Measurements from ENCODE around the gene RUNDC1.

RUNDC1 gene

DNA sequence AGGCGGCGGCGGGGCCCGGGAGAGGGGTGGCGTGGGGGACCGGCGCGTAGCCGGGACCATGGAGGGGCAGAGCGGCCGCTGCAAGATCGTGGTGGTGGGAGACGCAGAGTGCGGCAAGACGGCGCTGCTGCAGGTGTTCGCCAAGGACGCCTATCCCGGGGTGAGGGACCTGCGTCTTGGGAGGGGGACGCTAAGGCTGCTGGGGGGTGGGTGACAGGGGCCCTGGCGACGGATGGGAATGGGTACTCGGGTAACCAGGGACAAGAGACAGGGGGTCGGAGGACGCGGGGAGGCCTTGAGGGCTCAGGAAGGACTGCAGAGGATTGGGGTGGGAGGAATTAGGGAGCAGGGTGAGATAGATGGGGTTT lies 44.9 kb downstream of the RUNDC1 start:
- no peak for DNase-seq (ENCODE audit: low spot score)
- in situ Hi-C loops (cut with MboI; ENCODE audit: low pct_unique_long_range_greater_than_20kb, low sequenced_read_pairs, unreplicated experiment), result no loop called here
- TF ChIP-seq, protein P1, sequence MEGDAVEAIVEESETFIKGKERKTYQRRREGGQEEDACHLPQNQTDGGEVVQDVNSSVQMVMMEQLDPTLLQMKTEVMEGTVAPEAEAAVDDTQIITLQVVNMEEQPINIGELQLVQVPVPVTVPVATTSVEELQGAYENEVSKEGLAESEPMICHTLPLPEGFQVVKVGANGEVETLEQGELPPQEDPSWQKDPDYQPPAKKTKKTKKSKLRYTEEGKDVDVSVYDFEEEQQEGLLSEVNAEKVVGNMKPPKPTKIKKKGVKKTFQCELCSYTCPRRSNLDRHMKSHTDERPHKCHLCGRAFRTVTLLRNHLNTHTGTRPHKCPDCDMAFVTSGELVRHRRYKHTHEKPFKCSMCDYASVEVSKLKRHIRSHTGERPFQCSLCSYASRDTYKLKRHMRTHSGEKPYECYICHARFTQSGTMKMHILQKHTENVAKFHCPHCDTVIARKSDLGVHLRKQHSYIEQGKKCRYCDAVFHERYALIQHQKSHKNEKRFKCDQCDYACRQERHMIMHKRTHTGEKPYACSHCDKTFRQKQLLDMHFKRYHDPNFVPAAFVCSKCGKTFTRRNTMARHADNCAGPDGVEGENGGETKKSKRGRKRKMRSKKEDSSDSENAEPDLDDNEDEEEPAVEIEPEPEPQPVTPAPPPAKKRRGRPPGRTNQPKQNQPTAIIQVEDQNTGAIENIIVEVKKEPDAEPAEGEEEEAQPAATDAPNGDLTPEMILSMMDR (IDR thresholded peaks at IDR 0.05; ENCODE audit: extremely low read depth, insufficient read depth, missing control alignments), result no peak

DNA sequence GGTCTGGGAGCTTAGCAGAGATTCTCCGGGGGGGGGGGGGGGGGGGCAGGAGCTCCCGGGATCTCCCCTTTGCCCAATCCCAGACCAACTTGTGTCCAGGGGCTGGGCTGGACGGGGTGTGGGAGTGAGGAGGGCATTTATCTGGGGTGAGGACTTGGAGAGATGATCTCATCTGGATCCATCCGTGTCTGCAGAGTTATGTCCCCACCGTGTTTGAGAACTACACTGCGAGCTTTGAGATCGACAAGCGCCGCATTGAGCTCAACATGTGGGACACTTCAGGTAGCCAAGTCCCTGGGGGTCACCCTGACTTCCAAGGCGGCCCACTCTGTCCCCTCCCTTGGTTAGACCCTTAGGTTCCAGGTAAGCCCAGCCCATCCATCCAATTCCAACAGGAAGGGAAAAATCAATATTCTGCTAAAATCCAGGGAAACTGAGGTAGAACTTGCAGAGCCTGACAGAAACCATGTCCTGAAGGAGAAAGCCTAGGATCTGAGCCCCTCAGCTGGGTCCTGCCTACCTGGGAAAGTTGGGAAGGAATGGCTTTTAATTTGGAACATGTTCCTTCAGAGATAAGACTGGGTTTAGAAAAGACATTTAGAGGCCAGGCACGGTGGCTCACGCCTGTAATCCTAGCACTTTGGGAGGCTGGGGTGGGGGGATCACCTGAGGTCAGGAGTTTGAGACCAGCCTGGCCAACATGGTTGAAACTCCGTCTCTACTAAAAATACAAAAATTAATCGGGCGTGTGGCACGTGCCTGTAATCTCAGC lies 45.6 kb downstream of the RUNDC1 start:
- no peak for DNase-seq (ENCODE audit: low spot score)
- in situ Hi-C loops (cut with MboI; ENCODE audit: low pct_unique_long_range_greater_than_20kb, low sequenced_read_pairs, unreplicated experiment), result no loop called here
- TF ChIP-seq, protein P1 (IDR thresholded peaks at IDR 0.05; ENCODE audit: extremely low read depth, insufficient read depth, missing control alignments), result no peak

DNA sequence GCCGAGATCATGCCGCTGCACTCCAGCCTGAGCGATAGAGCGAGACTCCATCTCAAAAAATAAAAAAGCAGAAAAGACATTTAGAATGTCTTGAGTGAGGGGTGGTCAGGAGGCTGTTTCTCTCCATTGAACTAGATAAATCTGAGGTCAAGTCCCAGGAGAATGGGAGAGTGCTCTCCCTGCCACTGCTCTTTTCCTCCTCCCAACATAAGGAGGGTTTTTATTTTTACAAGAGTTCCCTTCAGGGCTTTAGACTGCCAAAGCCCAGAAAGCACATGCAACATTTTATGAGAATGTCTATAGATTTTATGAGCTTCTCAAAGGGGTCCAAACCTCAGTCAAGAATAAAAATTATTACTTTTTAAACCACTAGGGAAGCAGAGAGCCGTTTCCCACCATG lies 46.2 kb downstream of the RUNDC1 start:
- no peak for DNase-seq (ENCODE audit: low spot score)
- TF ChIP-seq, protein P1 (IDR thresholded peaks at IDR 0.05; ENCODE audit: extremely low read depth, insufficient read depth, missing control alignments), result no peak
- in situ Hi-C loops (cut with MboI; ENCODE audit: low pct_unique_long_range_greater_than_20kb, low sequenced_read_pairs, unreplicated experiment), result no loop called here

DNA sequence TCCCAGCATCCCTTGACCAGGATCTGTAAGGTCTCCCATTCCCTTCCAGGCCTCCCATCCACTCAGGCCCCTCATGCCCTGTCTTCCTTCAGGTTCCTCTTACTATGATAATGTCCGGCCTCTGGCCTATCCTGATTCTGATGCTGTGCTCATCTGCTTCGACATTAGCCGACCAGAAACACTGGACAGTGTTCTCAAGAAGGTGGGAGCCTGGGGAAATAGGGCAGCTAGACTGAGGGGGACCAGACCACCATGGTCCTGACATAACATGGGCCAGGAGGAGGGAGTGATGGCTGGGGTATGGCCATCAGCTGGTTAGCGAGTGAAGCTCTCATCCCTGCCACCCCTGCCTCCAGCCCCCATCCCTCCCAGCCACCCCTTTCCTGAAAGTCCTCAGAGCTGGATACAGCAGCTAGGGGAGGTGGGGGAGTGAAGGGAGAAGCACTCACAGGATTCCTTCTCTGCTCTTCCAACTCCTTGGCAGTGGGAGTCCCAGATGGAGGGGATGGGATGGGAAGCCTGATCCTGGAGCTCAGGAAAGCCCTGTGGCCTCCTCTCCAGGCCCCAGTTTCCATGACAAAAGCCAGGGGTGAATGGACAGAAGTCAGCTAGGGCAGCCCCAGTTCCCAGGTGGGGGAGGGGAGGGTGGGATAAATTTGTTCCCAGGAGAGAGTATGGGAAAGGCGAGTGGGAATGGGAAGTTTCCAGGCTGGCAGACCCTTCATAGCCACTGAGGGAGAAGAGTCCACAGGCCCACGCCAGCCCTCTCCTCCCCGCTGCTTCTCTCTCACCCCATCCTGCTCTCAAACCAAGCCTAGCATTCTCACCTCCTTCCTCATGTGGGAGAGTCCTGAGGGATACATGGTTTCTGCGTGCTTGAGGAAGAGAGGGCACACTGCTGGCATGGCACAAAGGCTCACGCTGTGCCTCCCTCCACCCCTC lies 47.0 kb downstream of the RUNDC1 start:
- TF ChIP-seq, protein P1 (IDR thresholded peaks at IDR 0.05; ENCODE audit: extremely low read depth, insufficient read depth, missing control alignments), result no peak
- in situ Hi-C loops (cut with MboI; ENCODE audit: low pct_unique_long_range_greater_than_20kb, low sequenced_read_pairs, unreplicated experiment), result no loop called here
- no peak for DNase-seq (ENCODE audit: low spot score)

DNA sequence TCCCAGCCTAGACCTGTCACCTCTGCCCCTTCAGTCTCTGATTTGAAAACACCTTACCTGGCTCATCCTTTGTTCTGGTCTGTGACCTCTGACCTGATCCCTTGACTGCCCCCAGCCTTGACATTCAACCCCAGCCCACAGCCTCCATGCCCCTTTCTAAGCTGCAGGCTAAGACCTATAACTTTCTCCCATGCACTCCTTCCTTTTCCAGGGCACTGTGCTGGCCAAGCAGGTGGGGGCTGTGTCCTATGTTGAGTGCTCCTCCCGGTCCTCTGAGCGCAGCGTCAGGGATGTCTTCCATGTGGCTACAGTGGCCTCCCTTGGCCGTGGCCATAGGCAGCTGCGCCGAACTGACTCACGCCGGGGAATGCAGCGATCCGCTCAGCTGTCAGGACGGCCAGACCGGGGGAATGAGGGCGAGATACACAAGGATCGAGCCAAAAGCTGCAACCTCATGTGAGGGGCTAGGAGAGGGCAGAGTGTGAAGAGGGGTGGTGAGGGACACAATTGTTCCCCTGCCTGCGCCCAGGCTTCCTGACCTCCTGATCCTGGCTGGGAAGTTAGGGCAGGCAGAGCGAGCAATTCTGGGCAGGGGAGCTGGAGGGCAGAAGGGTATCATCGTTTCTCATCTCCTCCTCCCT lies 48.0 kb downstream of the RUNDC1 start:
- TF ChIP-seq, protein P1 (IDR thresholded peaks at IDR 0.05; ENCODE audit: extremely low read depth, insufficient read depth, missing control alignments), result no peak
- DNase-seq (ENCODE audit: low spot score), result no peak
- in situ Hi-C loops (cut with MboI; ENCODE audit: low pct_unique_long_range_greater_than_20kb, low sequenced_read_pairs, unreplicated experiment), result no loop called here

DNA sequence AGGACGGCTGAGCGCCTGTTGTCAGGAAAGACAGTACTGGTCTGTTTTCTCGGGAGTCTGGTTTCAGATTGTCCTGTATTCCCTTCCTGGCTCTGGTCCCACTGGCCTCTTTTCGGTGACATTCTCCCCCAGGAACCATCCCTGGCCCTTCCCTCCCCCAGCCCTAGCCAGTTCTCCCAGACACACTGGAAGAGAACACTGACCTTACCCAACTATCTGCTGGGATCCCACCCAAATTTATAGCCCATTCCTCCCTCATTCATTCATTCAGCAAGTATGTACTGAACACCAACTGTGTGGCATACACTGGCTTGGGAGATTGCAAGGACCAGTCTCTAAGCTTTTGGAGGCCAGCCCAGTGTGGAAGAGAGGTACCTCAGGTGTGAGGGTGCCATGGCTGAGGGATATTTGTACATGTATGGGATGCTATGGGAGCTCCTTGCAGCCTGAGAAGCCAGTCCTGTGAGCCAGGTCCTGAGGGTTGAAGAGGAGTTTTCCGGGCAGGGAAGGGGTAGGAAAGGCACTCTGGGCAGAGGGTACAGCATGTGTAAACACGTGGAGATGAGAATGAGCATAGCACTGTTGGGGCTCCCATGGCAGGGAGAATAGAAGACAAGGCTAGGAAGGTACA lies 49.9 kb downstream of the RUNDC1 start:
- no peak for DNase-seq (ENCODE audit: low spot score)
- in situ Hi-C loops (cut with MboI; ENCODE audit: low pct_unique_long_range_greater_than_20kb, low sequenced_read_pairs, unreplicated experiment), result no loop called here
- TF ChIP-seq, protein P1 (IDR thresholded peaks at IDR 0.05; ENCODE audit: extremely low read depth, insufficient read depth, missing control alignments), result no peak

All from GM13977 (cell line).